ENCODE results near the gene CLDN34. TPM values are rescaled to one million over a fixed set of nuclear protein-coding genes. Genes with fewer than 3 reads are reported as not detected.

Gene CLDN34
- total RNA-seq, 1 donor from 2014 or later: 0.38 TPM

DNA sequence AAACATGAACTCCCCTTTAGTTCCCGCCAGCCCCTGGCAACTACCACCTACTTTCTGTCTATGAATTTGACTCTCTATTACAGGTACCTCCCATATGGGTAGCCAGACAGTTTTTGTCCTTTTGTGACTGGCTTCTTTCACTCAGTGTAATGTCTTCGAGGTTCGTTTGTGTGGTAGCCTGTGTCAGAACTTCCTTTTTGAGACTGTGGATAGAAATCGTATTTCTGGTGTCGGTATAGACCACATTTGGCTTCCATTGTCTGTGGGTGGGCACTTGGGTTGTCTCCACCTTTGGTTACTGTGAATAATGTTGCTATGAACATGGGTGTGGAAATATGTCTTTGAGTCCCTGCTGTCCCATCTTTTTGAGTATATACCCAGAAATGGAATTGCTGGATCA, 5.4 kb upstream of the CLDN34 start:
- Mint-ChIP-seq H3K27me3 (no peaks in the 10 kb centered on the region), H3K4me1 (ENCODE audit: low read depth) (no peaks in the 10 kb centered on the region), H3K27ac (no peak overlapping the region), H3K4me3 (ENCODE audit: low read depth) (no peak overlapping the region), H3K9me3 (ENCODE audit: low read depth) (peaks cover 11% of the 10 kb centered on the region), H3K36me3 (ENCODE audit: insufficient read depth) (peaks cover 2% of the 10 kb centered on the region)
- no peak for DNase-seq (ENCODE audit: low spot score, unreplicated experiment)
- TF ChIP-seq, protein P1, sequence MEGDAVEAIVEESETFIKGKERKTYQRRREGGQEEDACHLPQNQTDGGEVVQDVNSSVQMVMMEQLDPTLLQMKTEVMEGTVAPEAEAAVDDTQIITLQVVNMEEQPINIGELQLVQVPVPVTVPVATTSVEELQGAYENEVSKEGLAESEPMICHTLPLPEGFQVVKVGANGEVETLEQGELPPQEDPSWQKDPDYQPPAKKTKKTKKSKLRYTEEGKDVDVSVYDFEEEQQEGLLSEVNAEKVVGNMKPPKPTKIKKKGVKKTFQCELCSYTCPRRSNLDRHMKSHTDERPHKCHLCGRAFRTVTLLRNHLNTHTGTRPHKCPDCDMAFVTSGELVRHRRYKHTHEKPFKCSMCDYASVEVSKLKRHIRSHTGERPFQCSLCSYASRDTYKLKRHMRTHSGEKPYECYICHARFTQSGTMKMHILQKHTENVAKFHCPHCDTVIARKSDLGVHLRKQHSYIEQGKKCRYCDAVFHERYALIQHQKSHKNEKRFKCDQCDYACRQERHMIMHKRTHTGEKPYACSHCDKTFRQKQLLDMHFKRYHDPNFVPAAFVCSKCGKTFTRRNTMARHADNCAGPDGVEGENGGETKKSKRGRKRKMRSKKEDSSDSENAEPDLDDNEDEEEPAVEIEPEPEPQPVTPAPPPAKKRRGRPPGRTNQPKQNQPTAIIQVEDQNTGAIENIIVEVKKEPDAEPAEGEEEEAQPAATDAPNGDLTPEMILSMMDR (IDR thresholded peaks at IDR 0.05; ENCODE audit: unreplicated experiment): no peak

DNA sequence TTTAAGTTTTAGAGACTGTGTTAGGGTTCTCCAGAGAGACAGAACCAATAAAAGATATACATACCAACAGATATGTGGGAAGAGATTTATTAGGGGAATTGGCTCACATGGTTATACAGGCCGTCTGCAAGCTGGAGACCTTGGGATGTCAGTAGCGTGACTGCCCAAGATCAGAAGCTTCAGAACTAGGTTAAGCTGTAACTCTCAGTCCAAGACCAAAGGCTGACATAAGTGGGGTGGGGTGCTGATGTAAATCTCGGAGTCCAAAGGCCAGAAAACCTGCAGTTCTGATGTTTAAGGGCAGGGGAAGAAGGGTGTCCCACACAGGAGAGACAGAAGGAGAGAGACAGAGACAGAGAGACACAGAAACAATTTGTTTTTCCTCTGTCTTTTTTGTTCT, 10.5 kb downstream of the CLDN34 start:
- H3K27me3 Mint-ChIP-seq: no peaks in the 10 kb centered on the region
- peaks cover 5% of the 10 kb centered on the region for H3K36me3 Mint-ChIP-seq (ENCODE audit: insufficient read depth)
- H3K4me3 Mint-ChIP-seq (ENCODE audit: low read depth): no peak overlapping the region
- no peak for DNase-seq (ENCODE audit: low spot score, unreplicated experiment)
- H3K9me3 Mint-ChIP-seq (ENCODE audit: low read depth): peaks cover 23% of the 10 kb centered on the region
- no peak overlapping the region for H3K27ac Mint-ChIP-seq
- H3K4me1 Mint-ChIP-seq (ENCODE audit: low read depth): peaks cover 2% of the 10 kb centered on the region
- TF ChIP-seq, protein P1 (IDR thresholded peaks at IDR 0.05; ENCODE audit: unreplicated experiment): no peak

DNA sequence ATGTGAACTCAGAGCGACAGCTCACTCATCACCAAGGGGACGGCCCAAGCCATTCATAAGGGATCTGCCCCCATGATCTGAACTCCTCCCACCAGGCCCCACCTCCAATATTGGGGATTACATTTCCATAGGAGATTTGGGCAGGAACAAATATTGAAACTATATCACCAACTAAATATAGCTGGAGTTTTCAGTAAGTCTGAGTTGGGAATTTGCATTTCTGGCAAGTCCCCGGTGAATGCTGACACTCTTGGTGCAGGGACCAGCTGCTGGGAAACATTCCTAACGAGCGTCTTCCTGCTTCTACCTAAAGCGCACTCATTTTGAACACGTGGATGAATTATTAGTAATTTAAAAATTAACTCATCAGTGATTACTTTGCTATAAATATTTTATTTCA, 13.2 kb downstream of the CLDN34 start:
- peaks cover 2% of the 10 kb centered on the region for H3K4me1 Mint-ChIP-seq (ENCODE audit: low read depth)
- TF ChIP-seq, protein P1 (IDR thresholded peaks at IDR 0.05; ENCODE audit: unreplicated experiment): no peak
- no peak overlapping the region for H3K27ac Mint-ChIP-seq
- DNase-seq (ENCODE audit: low spot score, unreplicated experiment): no peak
- H3K27me3 Mint-ChIP-seq: no peaks in the 10 kb centered on the region
- peaks cover 29% of the 10 kb centered on the region for H3K9me3 Mint-ChIP-seq (ENCODE audit: low read depth)
- no peak overlapping the region for H3K4me3 Mint-ChIP-seq (ENCODE audit: low read depth)
- peaks cover 10% of the 10 kb centered on the region for H3K36me3 Mint-ChIP-seq (ENCODE audit: insufficient read depth)

DNA sequence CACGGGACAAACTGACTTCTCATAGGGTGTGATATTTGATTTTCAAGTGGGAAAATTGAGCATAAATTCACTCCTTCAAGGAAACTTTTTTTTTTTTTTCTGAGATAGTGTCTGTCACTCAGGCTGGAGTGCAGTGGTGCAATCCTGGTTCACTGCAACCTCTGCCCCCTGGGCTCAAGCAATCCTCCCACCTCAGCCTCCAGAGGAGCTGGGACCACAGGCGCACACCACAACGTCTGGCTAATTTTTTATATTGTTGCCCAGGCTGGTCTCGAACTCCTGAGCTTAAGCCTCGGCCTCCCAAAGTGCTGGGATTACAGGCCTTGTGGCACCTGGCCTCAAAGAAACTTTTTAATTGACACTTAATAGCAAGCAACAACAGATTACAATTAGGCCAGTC, 13.8 kb downstream of the CLDN34 start:
- Mint-ChIP-seq H3K9me3 (ENCODE audit: low read depth) (peaks cover 27% of the 10 kb centered on the region), H3K27ac (peak overlapping the region; percentile 82), H3K27me3 (no peaks in the 10 kb centered on the region), H3K4me1 (ENCODE audit: low read depth) (peaks cover 2% of the 10 kb centered on the region), H3K36me3 (ENCODE audit: insufficient read depth) (peaks cover 10% of the 10 kb centered on the region), H3K4me3 (ENCODE audit: low read depth) (no peak overlapping the region)
- DNase-seq (ENCODE audit: low spot score, unreplicated experiment): no peak
- TF ChIP-seq, protein P1 (IDR thresholded peaks at IDR 0.05; ENCODE audit: unreplicated experiment): no peak

DNA sequence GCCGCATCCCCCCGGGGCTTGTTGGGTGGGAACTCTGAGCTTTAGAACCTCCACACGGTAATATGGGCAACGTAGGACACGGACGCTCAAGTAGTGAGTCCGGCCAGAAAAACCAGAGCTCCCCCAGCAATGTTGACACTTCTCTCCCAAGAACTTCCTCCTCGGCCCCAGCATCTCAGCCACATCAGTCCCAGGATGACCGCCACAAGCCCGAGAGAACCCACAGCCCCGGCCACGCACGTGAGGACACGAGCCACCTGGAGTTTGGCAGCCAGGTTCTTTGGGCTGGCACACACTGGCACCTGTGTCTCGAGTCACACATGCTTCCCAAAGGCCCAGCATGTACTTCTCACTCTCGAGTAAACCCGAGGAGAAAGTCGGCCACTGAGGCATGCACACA, 16.3 kb downstream of the CLDN34 start:
- Mint-ChIP-seq H3K9me3 (ENCODE audit: low read depth) (peaks cover 22% of the 10 kb centered on the region), H3K36me3 (ENCODE audit: insufficient read depth) (peaks cover 8% of the 10 kb centered on the region), H3K4me3 (ENCODE audit: low read depth) (no peak overlapping the region), H3K27me3 (no peaks in the 10 kb centered on the region), H3K27ac (no peak overlapping the region), H3K4me1 (ENCODE audit: low read depth) (peaks cover 2% of the 10 kb centered on the region)
- DNase-seq (ENCODE audit: low spot score, unreplicated experiment): no peak
- TF ChIP-seq, protein P1 (IDR thresholded peaks at IDR 0.05; ENCODE audit: unreplicated experiment): no peak
